Measurements from ENCODE around the gene HERPUD1.
"Not testable (repeated sequence)": the region's sequence is repeated elsewhere in the genome, so short reads cannot be mapped to it uniquely, and the experiment has no call there.

Gene HERPUD1

GRCh38 chr16:56985962-56986360, 54.0 kb downstream of the HERPUD1 start (continued):
- TF ChIP-seq ZNF391 (tag by site-specific recombination; IDR thresholded peaks at IDR 0.05; ENCODE audit: borderline replicate concordance, low read depth), result no peak
- TF ChIP-seq ZNF366 (tag by site-specific recombination; conservative IDR thresholded peaks at IDR 0.05), result no peak
- no peak for TF ChIP-seq ZNF677 (tag by site-specific recombination; IDR thresholded peaks at IDR 0.05)
- no peak for TF ChIP-seq ZNF280D (tag by site-specific recombination; IDR thresholded peaks at IDR 0.05)
- TF ChIP-seq ZNF791 (tag by site-specific recombination; IDR thresholded peaks at IDR 0.05), result no peak
- no peak for TF ChIP-seq ZNF639 (tag by site-specific recombination; IDR thresholded peaks at IDR 0.05)
- TF ChIP-seq ZNF16 (tag by site-specific recombination; IDR thresholded peaks at IDR 0.05; ENCODE audit: low read depth), result no peak
- no peak for TF ChIP-seq ZNF26 (tag by site-specific recombination; IDR thresholded peaks at IDR 0.05)
- no peak for TF ChIP-seq ZNF585B (tag by site-specific recombination; IDR thresholded peaks at IDR 0.05)

- TF ChIP-seq ZNF157 (tag by site-specific recombination; IDR thresholded peaks at IDR 0.05) (no peak), PRDM10 (tag by site-specific recombination; IDR thresholded peaks at IDR 0.05) (no peak), SCRT1 (tag by site-specific recombination; IDR thresholded peaks at IDR 0.05; ENCODE audit: borderline replicate concordance) (no peak), ZNF843 (tag by site-specific recombination; IDR thresholded peaks at IDR 0.05) (no peak), ZNF423 (tag by site-specific recombination; IDR thresholded peaks at IDR 0.05) (no peak), ZNF391 (tag by site-specific recombination; IDR thresholded peaks at IDR 0.05; ENCODE audit: borderline replicate concordance, low read depth) (no peak), ZNF473 (tag by site-specific recombination; IDR thresholded peaks at IDR 0.05) (no peak), ZNF707 (tag by site-specific recombination; IDR thresholded peaks at IDR 0.05) (no peak), INSM2 (tag by site-specific recombination; IDR thresholded peaks at IDR 0.05) (no peak)
- H3K4me1 ChIP-seq (ENCODE audit: control insufficient read depth, insufficient read depth, low read length), result peaks cover 4% of the 10 kb centered on the region; the same call in 1 of the 2 replicates
- H3K27ac ChIP-seq (ENCODE audit: extremely low read depth, low read depth, low read length), result no peak overlapping the region
- no peaks in the 10 kb centered on the region for H3K9me3 ChIP-seq (ENCODE audit: control insufficient read depth, insufficient read depth, low read depth, low read length)
- H3K36me3 ChIP-seq (ENCODE audit: control insufficient read depth in 2 of 2, insufficient read depth in 1 of 2, low read length in 2 of 2), result no peaks in the 10 kb centered on the region
- POLR2A ChIA-PET, result no interaction called here
- CTCF ChIA-PET, result interaction anchor here (0.7 to 1.4 kb wide), 2 partner anchors 14 to 22 kb away, joined by 4 read pairs; no protein-coding TSS in a partner anchor
- no peak overlapping the region for H3K4me3 ChIP-seq (ENCODE audit: low read depth, low read length)
These were observed 54.4 kb downstream of the HERPUD1 start for GRCh38 chr16:56986361-56986760.

GRCh38 chr16:56986908-56987307, 55.0 kb downstream of the HERPUD1 start:
- CTCF ChIA-PET, result interaction anchor here (1.4 kb wide), 1 partner anchor 23 kb away, joined by 4 read pairs; no protein-coding TSS in a partner anchor
- H3K4me1 ChIP-seq (ENCODE audit: control insufficient read depth, insufficient read depth, low read length); POLR2A ChIA-PET; H3K9me3 ChIP-seq (ENCODE audit: control insufficient read depth, insufficient read depth, low read depth, low read length); H3K27ac ChIP-seq (ENCODE audit: extremely low read depth, low read depth, low read length); H3K36me3 ChIP-seq (ENCODE audit: control insufficient read depth in 2 of 2, insufficient read depth in 1 of 2, low read length in 2 of 2); H3K4me3 ChIP-seq (ENCODE audit: low read depth, low read length): not testable (repeated sequence)

Data from HEK293 (cell line).